Measurements from ENCODE around the gene DDA1. TPM values are rescaled to one million over a fixed set of nuclear protein-coding genes. Genes with fewer than 3 reads are reported as not detected.

DDA1 gene
- total and polyA plus RNA-seq, 2 of the 13 experiments (the other 11 are each of a cell fraction or from before 2014, with no cell fraction given), result 24.5 to 26.0 TPM

DNA sequence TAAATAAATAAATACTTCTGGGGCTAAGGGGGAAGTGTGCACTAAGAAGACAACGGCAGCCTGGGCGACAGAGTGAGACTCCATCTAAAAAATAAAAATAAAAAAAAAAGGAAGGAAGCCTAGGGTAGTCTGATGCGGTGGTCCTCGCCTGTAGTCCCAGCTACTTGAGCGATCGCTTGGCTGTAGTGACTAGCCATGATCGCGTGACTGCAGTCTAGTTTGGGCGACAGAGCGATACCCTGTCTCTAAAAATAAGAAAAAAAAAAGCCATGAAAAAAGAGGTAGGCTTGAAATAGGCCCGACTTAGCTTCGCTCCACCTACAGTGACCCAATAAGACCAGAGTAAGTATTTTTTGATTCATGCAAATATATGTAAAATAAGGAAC lies 42.8 kb upstream of the DDA1 start:
- no peaks in the 10 kb centered on the region for H4K20me1 ChIP-seq (ENCODE audit: insufficient read depth, low read length)
- H2AFZ ChIP-seq (ENCODE audit: low read length), result no peak overlapping the region
- H3K79me2 ChIP-seq (ENCODE audit: insufficient read depth, low read length), result peaks cover 13% of the 10 kb centered on the region
- H3K4me2 ChIP-seq (ENCODE audit: low read depth, low read length), result peak overlapping the region; percentile 30; the same call in 1 of the 2 replicates
- TF ChIP-seq NCOA1 (CRISPR knock-in tag; IDR thresholded peaks at IDR 0.05) (no peak), ZBTB38 (CRISPR knock-in tag; IDR thresholded peaks at IDR 0.05) (0 out of 2 replicates have a peak, but pooled peaks have one; percentile 56)
- intact Hi-C loops (cut with micrococcal nuclease; ENCODE audit: unreplicated experiment) (loop anchor here (5.0 kb wide), 1 partner anchor 39 kb away; the partner anchor contains the start of gene OCEL1), in situ Hi-C loops (cut with HindIII; ENCODE audit: extremely low pct_ligation_motif_present, low pct_unique_long_range_greater_than_20kb) (no loop called here)
- H3K9ac ChIP-seq (ENCODE audit: insufficient read depth, low read depth, low read length), result no peak overlapping the region
- no TSS peak for BruUV-seq (replicated peaks)
- ChIA-PET POLR2A (interaction anchor here (0.6 to 2.8 kb wide), 22 partner anchors 8 to 190 kb away, joined by 3 to 40 read pairs (median 5); partner anchors contain the start of genes BST2, DDA1, MRPL34 and NR2F6), CTCF (ENCODE audit: low intra/inter-chr PET ratio, low total read pairs) (no interaction called here)
- 89% methylated on average over 12 of the region's 12 CpGs for WGBS (ENCODE audit: low lambda C conversion rate)
- H3K36me3 ChIP-seq (replicated peaks in 1 of 2; ENCODE audit: control insufficient read depth in 1 of 2, insufficient read depth in 2 of 2, low read length in 2 of 2), result peaks cover 2 to 12% of the 10 kb centered on the region in 2 experiments; a peak in 3 of 5 replicates
- peaks cover 0 to 6% of the 10 kb centered on the region in 2 experiments; a peak in 2 of 5 replicates for H3K27me3 ChIP-seq (ENCODE audit: control insufficient read depth in 1 of 2, insufficient read depth in 2 of 2, low read length in 2 of 2)
- FAIRE-seq, result no peak
- H3K9me3 ChIP-seq (ENCODE audit: low read length), result no peaks in the 10 kb centered on the region
- no peak overlapping the region for H3K4me3 ChIP-seq (replicated peaks in 1 of 3; ENCODE audit: insufficient read depth in 1 of 3, low read depth in 2 of 3, low read length in 3 of 3)
- H3K4me1 ChIP-seq (ENCODE audit: insufficient read depth, low read length), result peaks cover 44% of the 10 kb centered on the region
- H3K27ac ChIP-seq (ENCODE audit: extremely low read length, insufficient read depth, low read length), result no peak overlapping the region
- ATAC-seq, result no peak
- no peak for DNase-seq (ENCODE audit: low spot score)

DNA sequence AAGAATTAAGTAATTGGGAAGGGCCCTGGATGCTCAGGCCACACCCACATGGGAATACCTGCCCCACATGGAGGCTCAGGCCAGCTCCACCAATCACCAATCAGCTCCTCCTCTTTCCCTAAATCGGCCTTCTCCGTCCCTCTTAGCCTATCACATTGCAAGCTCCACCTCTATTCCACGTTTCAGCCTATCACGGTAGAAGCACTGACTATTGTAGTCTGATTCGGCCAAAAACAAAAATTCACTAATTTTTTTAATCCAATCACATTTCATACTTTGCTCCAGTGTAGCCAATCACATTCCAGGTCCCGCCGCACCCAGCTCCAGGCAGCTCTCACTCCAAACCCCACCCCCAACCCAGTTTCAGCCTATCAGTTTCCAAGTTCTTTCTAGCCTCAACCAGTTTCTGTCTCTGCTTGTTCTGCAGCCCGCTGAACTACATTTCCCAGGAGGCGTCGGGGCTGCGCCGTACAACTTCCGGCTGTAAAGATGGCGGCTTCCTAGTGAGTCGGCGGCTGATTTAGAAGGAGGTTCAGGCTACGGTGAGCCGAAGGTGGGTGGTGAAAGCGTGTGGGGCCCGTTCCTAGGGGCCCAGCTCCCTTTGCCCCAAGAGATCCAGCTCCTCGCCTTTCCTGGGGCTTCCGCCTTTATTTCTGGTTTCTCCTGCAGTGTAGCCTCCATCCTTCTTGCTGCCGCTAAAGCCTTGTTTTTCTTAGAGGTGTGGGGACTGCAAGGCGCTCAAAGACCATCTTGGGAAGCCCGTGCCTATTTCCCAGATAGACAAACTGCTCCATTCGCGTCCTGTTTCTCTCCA lies 42.2 kb upstream of the DDA1 start, which contains the start of gene BABAM1:
Gene BABAM1 (plus strand): TSS at position 469 of the 814 bp plus-strand sequence. CDS start 1,364 bp downstream, outside the sequence.
- Histone ChIP-seq H3K27me3 (ENCODE audit: control insufficient read depth in 1 of 2, insufficient read depth in 2 of 2, low read length in 2 of 2) (peaks cover 0 to 6% of the 10 kb centered on the region in 2 experiments; a peak in 2 of 5 replicates), H3K36me3 (replicated peaks in 1 of 2; ENCODE audit: control insufficient read depth in 1 of 2, insufficient read depth in 2 of 2, low read length in 2 of 2) (peaks cover 3 to 13% of the 10 kb centered on the region in 2 experiments; a peak in 3 of 5 replicates), H3K4me2 (ENCODE audit: low read depth, low read length) (peak within 1 kb of the TSS; percentile 91), H3K9ac (ENCODE audit: insufficient read depth, low read depth, low read length) (peak within 1 kb of the TSS; percentile 88), H3K9me3 (ENCODE audit: low read length) (no peaks in the 10 kb centered on the region), H4K20me1 (ENCODE audit: insufficient read depth, low read length) (no peaks in the 10 kb centered on the region), H3K79me2 (ENCODE audit: insufficient read depth, low read length) (peaks cover 13% of the 10 kb centered on the region), H2AFZ (ENCODE audit: low read length) (peak within 1 kb of the TSS; percentile 66), H3K27ac (ENCODE audit: extremely low read length, insufficient read depth, low read length) (peak within 1 kb of the TSS; percentile 75), H3K4me3 (replicated peaks in 1 of 3; ENCODE audit: insufficient read depth in 1 of 3, low read depth in 2 of 3, low read length in 3 of 3) (peak within 1 kb of the TSS; percentile 92 to 100 (median 98)), H3K4me1 (ENCODE audit: insufficient read depth, low read length) (peaks cover 38% of the 10 kb centered on the region)
- intact Hi-C loops (cut with micrococcal nuclease; ENCODE audit: unreplicated experiment), result loop anchor here (1.0 to 5.0 kb wide), 2 partner anchors 38 to 40 kb away; partner anchors contain the start of genes MRPL34 and OCEL1
- BruUV-seq (replicated peaks), result TSS peak; percentile 57
- WGBS (ENCODE audit: low lambda C conversion rate), result under 1% methylated on average over 25 of the region's 27 CpGs
- CTCF ChIA-PET (ENCODE audit: low intra/inter-chr PET ratio, low total read pairs), result no interaction called here
- POLR2A ChIA-PET, result interaction anchor here (0.5 to 2.8 kb wide), 26 partner anchors 9 to 234 kb away, joined by 3 to 40 read pairs (median 4); partner anchors contain the start of genes BST2, DDA1, MRPL34 and NR2F6
- peak; percentile 99 for FAIRE-seq
- in situ Hi-C loops (cut with HindIII; ENCODE audit: extremely low pct_ligation_motif_present, low pct_unique_long_range_greater_than_20kb), result no loop called here
- peak; percentile 96 for ATAC-seq
- DNase-seq (ENCODE audit: low spot score), result peak; percentile 99
- 0 out of 2 replicates have a peak, but pooled peaks have one; percentile 17 for TF ChIP-seq SIX4 (CRISPR knock-in tag; IDR thresholded peaks at IDR 0.05)
- no peak for TF ChIP-seq ZNF737 (CRISPR knock-in tag; IDR thresholded peaks at IDR 0.05; ENCODE audit: borderline replicate concordance)
- 0 out of 2 replicates have a peak, but pooled peaks have one; percentile 29 for TF ChIP-seq TOPORS (CRISPR knock-in tag; IDR thresholded peaks at IDR 0.05)
- TF ChIP-seq TSC22D2 (CRISPR knock-in tag; IDR thresholded peaks at IDR 0.05; ENCODE audit: borderline replicate concordance), result 0 out of 2 replicates have a peak, but pooled peaks have one; percentile 54
- TF ChIP-seq ZNF614 (CRISPR knock-in tag; IDR thresholded peaks at IDR 0.05; ENCODE audit: borderline replicate concordance), result no peak
- TF ChIP-seq, protein P1, sequence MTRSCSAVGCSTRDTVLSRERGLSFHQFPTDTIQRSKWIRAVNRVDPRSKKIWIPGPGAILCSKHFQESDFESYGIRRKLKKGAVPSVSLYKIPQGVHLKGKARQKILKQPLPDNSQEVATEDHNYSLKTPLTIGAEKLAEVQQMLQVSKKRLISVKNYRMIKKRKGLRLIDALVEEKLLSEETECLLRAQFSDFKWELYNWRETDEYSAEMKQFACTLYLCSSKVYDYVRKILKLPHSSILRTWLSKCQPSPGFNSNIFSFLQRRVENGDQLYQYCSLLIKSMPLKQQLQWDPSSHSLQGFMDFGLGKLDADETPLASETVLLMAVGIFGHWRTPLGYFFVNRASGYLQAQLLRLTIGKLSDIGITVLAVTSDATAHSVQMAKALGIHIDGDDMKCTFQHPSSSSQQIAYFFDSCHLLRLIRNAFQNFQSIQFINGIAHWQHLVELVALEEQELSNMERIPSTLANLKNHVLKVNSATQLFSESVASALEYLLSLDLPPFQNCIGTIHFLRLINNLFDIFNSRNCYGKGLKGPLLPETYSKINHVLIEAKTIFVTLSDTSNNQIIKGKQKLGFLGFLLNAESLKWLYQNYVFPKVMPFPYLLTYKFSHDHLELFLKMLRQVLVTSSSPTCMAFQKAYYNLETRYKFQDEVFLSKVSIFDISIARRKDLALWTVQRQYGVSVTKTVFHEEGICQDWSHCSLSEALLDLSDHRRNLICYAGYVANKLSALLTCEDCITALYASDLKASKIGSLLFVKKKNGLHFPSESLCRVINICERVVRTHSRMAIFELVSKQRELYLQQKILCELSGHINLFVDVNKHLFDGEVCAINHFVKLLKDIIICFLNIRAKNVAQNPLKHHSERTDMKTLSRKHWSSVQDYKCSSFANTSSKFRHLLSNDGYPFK (CRISPR knock-in tag; IDR thresholded peaks at IDR 0.05; ENCODE audit: borderline replicate concordance), result peak; percentile 83; the same call in 1 of the 2 replicates
- no peak for TF ChIP-seq NCOA1 (CRISPR knock-in tag; IDR thresholded peaks at IDR 0.05)
- no peak for TF ChIP-seq KDM5B (CRISPR knock-in tag; IDR thresholded peaks at IDR 0.05; ENCODE audit: borderline replicate concordance)
- no peak for TF ChIP-seq BRCA1 (CRISPR knock-in tag; IDR thresholded peaks at IDR 0.05)
- 0 out of 2 replicates have a peak, but pooled peaks have one; percentile 36 for TF ChIP-seq ZNF607 (CRISPR knock-in tag; IDR thresholded peaks at IDR 0.05; ENCODE audit: borderline replicate concordance)
- TF ChIP-seq ZNF350 (CRISPR knock-in tag; IDR thresholded peaks at IDR 0.05; ENCODE audit: borderline replicate concordance, low read depth), result peak; percentile 84; the same call in 1 of the 2 replicates
